GM12878 (cell line): ENCODE measurements around the gene HOXD11. TPM values are rescaled to one million over a fixed set of nuclear protein-coding genes. Genes with fewer than 3 reads are reported as not detected.

Source experiments
- ATAC-seq: fragments of 200-7000 bp; cut with Tn5 transposase; 3 replicates; pipeline ENCODE4 v1.9.1; 2020; ENCODE audit warnings: mild to moderate bottlenecking, moderate library complexity
- BruUV-seq: library from RNA; stranded (reverse); fragments of 400-500 nt; replicated peaks from 2 replicates; lab custom pipeline; 2021; lab: Mats Ljungman, UMichigan
- CTCF ChIA-PET: fragments of 300-600 bp; sonication (Branson Sonifier 250); formaldehyde crosslinking; extraction: SDS; loops from one replicate; lab custom pipeline; 2021; ENCODE audit warnings: inconsistent platforms; lab: Yijun Ruan, JAX
- POLR2A ChIA-PET: fragments of 350-600 bp; formaldehyde crosslinking; extraction: SDS; loops from one replicate; lab custom pipeline; 2021; ENCODE audit warnings: inconsistent platforms; lab: Charles Lee
- RAD21 ChIA-PET: fragments of 300-600 bp; sonication (Branson Sonifier 250); formaldehyde crosslinking; loops from one replicate; lab custom pipeline; 2023; ENCODE audit warnings: antibody characterized with exemption; ENCODE audit not compliant: unreplicated experiment; lab: Charles Lee
- SMC1A ChIA-PET: fragments of 300-600 bp; sonication (Branson Sonifier 250); formaldehyde crosslinking; loops from one replicate; lab custom pipeline; 2023; ENCODE audit not compliant: unreplicated experiment, uncharacterized antibody; lab: Charles Lee
- DNase-seq: peaks from one replicate; pipeline ENCODE4 v3.0.0-alpha.2; 2011; ENCODE audit warnings: low read depth, low spot score
- FAIRE-seq: peaks from 3 replicates; lab custom pipeline; 2011; peaks lifted over from hg19 to GRCh38; lab: Jason Lieb, UNC
- H2AFZ ChIP-seq: 2 replicates; pipeline ENCODE4 v1.6.0; 2011; ENCODE audit warnings: low read depth, low read length, control low read depth; ENCODE audit not compliant: control insufficient read depth
- H3K27ac ChIP-seq: 2 replicates; pipeline ENCODE4 v1.5.1; 2011; ENCODE audit warnings: control low read depth; ENCODE audit not compliant: control insufficient read depth, insufficient read depth
- H3K27me3 ChIP-seq, 2 experiments: replicated peaks in 1 of 2; 2 replicates each; pipeline versions ENCODE4 v1.6.0 to v1.6.1; 2011; ENCODE audit warnings: low read length in 1 of 2; ENCODE audit not compliant: control insufficient read depth in 2 of 2, insufficient read depth in 2 of 2
- H3K36me3 ChIP-seq, 2 experiments: 2 replicates each; pipeline ENCODE4 v1.5.1; 2011; ENCODE audit warnings: low read length in 1 of 2; ENCODE audit not compliant: control insufficient read depth in 2 of 2, insufficient read depth in 2 of 2
- H3K4me1 ChIP-seq: 2 replicates; pipeline ENCODE4 v1.6.1; 2011; ENCODE audit warnings: mild to moderate bottlenecking, low read length, moderate library complexity, mixed read lengths; ENCODE audit not compliant: control insufficient read depth, insufficient read depth
- H3K4me2 ChIP-seq: 2 replicates; pipeline ENCODE4 v1.6.0; 2011; ENCODE audit warnings: control low read depth; ENCODE audit not compliant: control insufficient read depth, insufficient read depth
- H3K4me3 ChIP-seq: fragments of 200-600 bp; sonication (generic); 2 replicates; pipeline ENCODE4 v1.5.1; 2016
- H3K79me2 ChIP-seq: 2 replicates; pipeline ENCODE4 v1.6.0; 2011; ENCODE audit warnings: low read length; ENCODE audit not compliant: control insufficient read depth, insufficient read depth
- H3K9ac ChIP-seq: 2 replicates; pipeline ENCODE4 v1.8.0; 2011; ENCODE audit warnings: low read length, control low read depth, mixed read lengths; ENCODE audit not compliant: control insufficient read depth, insufficient read depth
- H3K9me3 ChIP-seq: replicated peaks from 3 replicates; pipeline ENCODE4 v1.5.1; 2011; ENCODE audit warnings: mild to moderate bottlenecking, low read length; ENCODE audit not compliant: control insufficient read depth, insufficient read depth
- H4K20me1 ChIP-seq: 2 replicates; pipeline ENCODE4 v1.6.0; 2011; ENCODE audit not compliant: control insufficient read depth, insufficient read depth
- BHLHE40 ChIP-seq, 2 experiments: fragments of 450-650 bp in 1 of 2; IDR thresholded peaks; 2 replicates each; pipeline ENCODE4 v1.6.1; 2011 to 2017; ENCODE audit warnings: low read depth in 2 of 2, borderline replicate concordance in 1 of 2, improper control_type of control experiment in 1 of 2, low read length in 1 of 2, mild to moderate bottlenecking in 1 of 2
- CBFB ChIP-seq: IDR thresholded peaks from 2 replicates; pipeline ENCODE4 v1.6.1; 2016; ENCODE audit warnings: antibody characterized with exemption, low read depth
- EED ChIP-seq: sonication (generic); IDR thresholded peaks from 2 replicates; pipeline ENCODE4 v1.6.1; 2016; ENCODE audit warnings: antibody characterized with exemption, low read depth
- GATAD2B ChIP-seq: fragments of 450-650 bp; conservative IDR thresholded peaks from 2 replicates; pipeline ENCODE4 v1.6.1; 2017; ENCODE audit warnings: low read depth, mild to moderate bottlenecking, moderate library complexity
- IRF4 ChIP-seq: IDR thresholded peaks from 2 replicates; pipeline ENCODE4 v1.6.1; 2011; ENCODE audit warnings: low read depth, low read length
- NFYB ChIP-seq: IDR thresholded peaks from 2 replicates; pipeline ENCODE4 v1.6.1; 2011; ENCODE audit warnings: low read depth, mild to moderate bottlenecking, low read length, improper control_type of control experiment, moderate library complexity; ENCODE audit not compliant: insufficient read depth
- NRF1 ChIP-seq: conservative IDR thresholded peaks from 2 replicates; pipeline ENCODE4 v1.6.1; 2011; ENCODE audit warnings: mild to moderate bottlenecking, low read depth, low read length, improper control_type of control experiment
- RAD51 ChIP-seq: fragments of 450-650 bp; IDR thresholded peaks from 2 replicates; pipeline ENCODE4 v1.6.1; 2016; ENCODE audit warnings: moderate library complexity, mild to moderate bottlenecking, inconsistent platforms
- SMARCA5 ChIP-seq: fragments of 450-650 bp; IDR thresholded peaks from 2 replicates; pipeline ENCODE4 v1.6.1; 2017; ENCODE audit warnings: mild to moderate bottlenecking
- YY1 ChIP-seq: IDR thresholded peaks from 2 replicates; pipeline ENCODE4 v1.6.1; 2011; ENCODE audit warnings: low read depth, mild to moderate bottlenecking, low read length
- ZBTB11 ChIP-seq: fragments of 450-650 bp; formaldehyde crosslinking; IDR thresholded peaks from 2 replicates; pipeline ENCODE4 v1.5.0; 2022; ENCODE audit warnings: mild to moderate bottlenecking, missing genetic modification characterization
- WGBS: methylation state at CpG from one replicate; pipeline ENCODE4 v1.1.6; 2016; ENCODE audit warnings: low lambda C conversion rate; ENCODE audit not compliant: insufficient replicate concordance, insufficient coverage; ENCODE audit errors: missing lambda C conversion rate; 5-methylcytosine and 5-hydroxymethylcytosine counted together
- in situ Hi-C: fragments of 300-500 bp; cut with MboI; formaldehyde crosslinking; loops from 9 replicates; pipeline ENCODE4 v1.14.3; 2018; ENCODE audit warnings: mixed read lengths
- intact Hi-C: fragments of 100-400 bp; cut with micrococcal nuclease; formaldehyde crosslinking; loops from one replicate; pipeline ENCODE4 v1.14.2; 2022; ENCODE audit not compliant: unreplicated experiment
- polyA plus RNA-seq, 11 experiments: library from polyadenylated mRNA; depleted of rRNA in 4 of 11; unstranded in 6 of 11; stranded (reverse) in 5 of 11; fragments of >200 nt; fragmentation: Nextera tagmentation in 4 of 11; fragmentation: Illumina TruSeq in 1 of 11; extraction: Ambion mirVana in 4 of 11; extraction: Trizol in 1 of 11; gene quantifications; 1 replicate in 1 of 11; 2 replicates in 10 of 11; pipeline versions ENCODE4 v1.2.1 to v1.2.3, GENCODE V29; 2011 to 2016; ENCODE audit warnings: inconsistent platforms in 2 of 11, missing spikeins in 2 of 11, low read depth in 1 of 11
- total RNA-seq, 4 experiments: library from RNA; depleted of rRNA in 3 of 4; stranded (reverse); fragments of >200 nt in 3 of 4; fragmentation: Illumina TruSeq in 1 of 4; extraction: Trizol in 1 of 4; gene quantifications; 2 replicates each; pipeline versions ENCODE4 v1.2.1 to v1.2.3, GENCODE V29; 2013 to 2021
- TF ChIP-seq, protein P1 (sequence below): IDR thresholded peaks from 2 replicates; pipeline ENCODE4 v1.6.1; 2012; ENCODE audit warnings: low read depth, low read length, improper control_type of control experiment
- TF ChIP-seq, protein P2 (sequence below): IDR thresholded peaks from 2 replicates; pipeline ENCODE4 v1.6.1; 2012; ENCODE audit warnings: low read depth, low read length, improper control_type of control experiment

The HOXD11 gene
- total and polyA plus RNA-seq, 10 of the 15 experiments (the other 5 are each of a cell fraction or from before 2014, with no cell fraction given), result not detected

GRCh38 chr2:176107731-176108181, 676 bp downstream of the HOXD11 start (continued):
- no peak for TF ChIP-seq ZBTB11 (CRISPR knock-in tag)
- TF ChIP-seq, protein P1, sequence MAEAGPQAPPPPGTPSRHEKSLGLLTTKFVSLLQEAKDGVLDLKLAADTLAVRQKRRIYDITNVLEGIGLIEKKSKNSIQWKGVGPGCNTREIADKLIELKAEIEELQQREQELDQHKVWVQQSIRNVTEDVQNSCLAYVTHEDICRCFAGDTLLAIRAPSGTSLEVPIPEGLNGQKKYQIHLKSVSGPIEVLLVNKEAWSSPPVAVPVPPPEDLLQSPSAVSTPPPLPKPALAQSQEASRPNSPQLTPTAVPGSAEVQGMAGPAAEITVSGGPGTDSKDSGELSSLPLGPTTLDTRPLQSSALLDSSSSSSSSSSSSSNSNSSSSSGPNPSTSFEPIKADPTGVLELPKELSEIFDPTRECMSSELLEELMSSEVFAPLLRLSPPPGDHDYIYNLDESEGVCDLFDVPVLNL, result no peak
- no peak for TF ChIP-seq NFYB

- DNase-seq (no peak), ATAC-seq (no peak), FAIRE-seq (no peak)
- Histone ChIP-seq H3K9me3 (peaks cover 3% of the 10 kb centered on the region; the same call in 1 of the 3 replicates), H3K36me3 (no peaks in the 10 kb centered on the region), H4K20me1 (no peaks in the 10 kb centered on the region), H2AFZ (no peak overlapping the region), H3K4me3 (no peak overlapping the region), H3K9ac (no peak overlapping the region), H3K4me1 (no peaks in the 10 kb centered on the region), H3K27me3 (peaks cover 14 to 47% of the 10 kb centered on the region in 2 experiments), H3K27ac (no peak overlapping the region), H3K79me2 (no peaks in the 10 kb centered on the region), H3K4me2 (no peak overlapping the region)
- intact Hi-C loops, result no loop called here
- TF ChIP-seq NRF1 (no peak), YY1 (no peak), GATAD2B (no peak), BHLHE40 (IDR thresholded peaks at IDR 0.05; ENCODE audit: borderline replicate concordance in 1 of 2, low read depth in 2 of 2, low read length in 1 of 2) (no peak), SMARCA5 (no peak), RAD51 (no peak), CBFB (no peak), IRF4 (no peak), EED (no peak)
- TF ChIP-seq, protein P1, result no peak
- TF ChIP-seq, protein P2, sequence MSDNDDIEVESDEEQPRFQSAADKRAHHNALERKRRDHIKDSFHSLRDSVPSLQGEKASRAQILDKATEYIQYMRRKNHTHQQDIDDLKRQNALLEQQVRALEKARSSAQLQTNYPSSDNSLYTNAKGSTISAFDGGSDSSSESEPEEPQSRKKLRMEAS, result no peak
- no TSS peak for BruUV-seq
- ChIA-PET POLR2A (no interaction called here), SMC1A (interaction anchor here (2.0 kb wide), 1 partner anchor 17 kb away, joined by 7 read pairs; no protein-coding TSS in a partner anchor), CTCF (interaction anchor here (2.3 to 2.5 kb wide), 3 partner anchors 11 to 1039 kb away, joined by 9 to 12 read pairs (median 12); no protein-coding TSS in a partner anchor), RAD21 (interaction anchor here (1.1 kb wide), 1 partner anchor 346 kb away, joined by 3 read pairs; no protein-coding TSS in a partner anchor)
- in situ Hi-C loops, result no loop called here
- WGBS, result 16% methylated on average over 25 of the region's 26 CpGs
Observed at GRCh38 chr2:176109192-176109901, 2.3 kb downstream of the HOXD11 start.
